GM23338 (cell line): Measurements from ENCODE around the gene DST. TPM values are rescaled to one million over a fixed set of nuclear protein-coding genes. Genes with fewer than 3 reads are reported as not detected.

Source experiments
- ATAC-seq: fragments of 200-7000 bp; cut with Tn5 transposase; 3 replicates; pipeline ENCODE4 v1.9.1; 2020
- DNase-seq: peaks from one replicate; pipeline ENCODE4 v3.0.0-alpha.2; 2015; ENCODE audit warnings: low spot score
- H2AFZ ChIP-seq: fragments of 200-600 bp; sonication (generic); 2 replicates; pipeline ENCODE4 v1.8.0; 2016; ENCODE audit warnings: antibody characterized with exemption, mild to moderate bottlenecking, moderate library complexity
- H3F3A ChIP-seq: fragments of 200-600 bp; sonication (generic); replicated peaks from 2 replicates; pipeline ENCODE4 v1.8.0; 2017; ENCODE audit warnings: antibody characterized with exemption, mixed run types, low read depth
- H3K27ac ChIP-seq: fragments of 200-600 bp; sonication (generic); 2 replicates; pipeline ENCODE4 v1.6.1; 2016; ENCODE audit warnings: low read depth
- H3K27me3 ChIP-seq: fragments of 200-600 bp; sonication (generic); 2 replicates; pipeline ENCODE4 v1.8.0; 2016; ENCODE audit warnings: mild to moderate bottlenecking, mixed run types, moderate library complexity; ENCODE audit not compliant: insufficient read depth
- H3K36me3 ChIP-seq: fragments of 200-600 bp; sonication (generic); 2 replicates; pipeline ENCODE4 v1.8.0; 2016; ENCODE audit warnings: mild to moderate bottlenecking; ENCODE audit not compliant: insufficient read depth
- H3K4me1 ChIP-seq: fragments of 200-600 bp; sonication (generic); 2 replicates; pipeline ENCODE4 v1.8.0; 2016; ENCODE audit warnings: mild to moderate bottlenecking, moderate library complexity; ENCODE audit not compliant: insufficient read depth
- H3K4me2 ChIP-seq: fragments of 200-600 bp; sonication (generic); 2 replicates; pipeline ENCODE4 v1.7.1; 2017; ENCODE audit warnings: mixed run types
- H3K4me3 ChIP-seq: fragments of 200-600 bp; sonication (generic); 2 replicates; pipeline ENCODE4 v1.6.1; 2016; ENCODE audit warnings: mixed run types
- H3K79me2 ChIP-seq: fragments of 200-600 bp; sonication (generic); replicated peaks from 2 replicates; pipeline ENCODE4 v1.8.0; 2017; ENCODE audit warnings: mild to moderate bottlenecking; ENCODE audit not compliant: insufficient read depth
- H3K9me2 ChIP-seq: fragments of 200-600 bp; sonication (generic); 2 replicates; pipeline ENCODE4 v1.8.0; 2017; ENCODE audit not compliant: insufficient read depth
- H4K20me1 ChIP-seq: fragments of 200-600 bp; sonication (generic); replicated peaks from 2 replicates; pipeline ENCODE4 v1.8.0; 2017; ENCODE audit warnings: mild to moderate bottlenecking; ENCODE audit not compliant: insufficient read depth
- H3K27ac Mint-ChIP-seq: 2 replicates; pipeline ENCODE4 v1.8.0; 2020; ENCODE audit warnings: inconsistent platforms, mild to moderate bottlenecking, moderate library complexity, mixed read lengths
- H3K27me3 Mint-ChIP-seq: 3 replicates; pipeline ENCODE4 v1.8.0; 2022; ENCODE audit warnings: low read depth, mild to moderate bottlenecking, moderate library complexity, mixed read lengths, inconsistent platforms; ENCODE audit not compliant: insufficient read depth, poor library complexity
- H3K36me3 Mint-ChIP-seq: 3 replicates; pipeline ENCODE4 v1.8.0; 2021; ENCODE audit warnings: low read depth, mild to moderate bottlenecking, inconsistent platforms, moderate library complexity, mixed read lengths
- H3K4me1 Mint-ChIP-seq: 3 replicates; pipeline ENCODE4 v1.8.0; 2020; ENCODE audit warnings: mild to moderate bottlenecking, inconsistent platforms, mixed read lengths
- H3K4me3 Mint-ChIP-seq: 3 replicates; pipeline ENCODE4 v1.8.0; 2021; ENCODE audit warnings: moderate library complexity, mild to moderate bottlenecking, inconsistent platforms, mixed read lengths
- H3K9me3 Mint-ChIP-seq: 3 replicates; pipeline ENCODE4 v1.8.0; 2020; ENCODE audit warnings: moderate library complexity, mild to moderate bottlenecking, inconsistent platforms, mixed read lengths
- CREB1 ChIP-seq: fragments of 250-450 bp; sonication (Bioruptor Pico); IDR thresholded peaks from 2 replicates; pipeline ENCODE4 v1.5.0; 2020; ENCODE audit warnings: low read depth, mild to moderate bottlenecking, moderate library complexity
- ETS1 ChIP-seq: IDR thresholded peaks from 2 replicates; pipeline ENCODE4 v1.6.1; 2016; ENCODE audit warnings: antibody characterized with exemption
- EZH2 ChIP-seq: fragments of 200-600 bp; sonication (generic); IDR thresholded peaks from one replicate; pipeline ENCODE4 v1.8.0; 2017; ENCODE audit warnings: antibody characterized with exemption, mild to moderate bottlenecking, low read depth; ENCODE audit not compliant: unreplicated experiment
- EZH2phosphoT487 ChIP-seq: fragments of 200-600 bp; sonication (generic); IDR thresholded peaks from one replicate; pipeline ENCODE4 v1.8.1; 2018; ENCODE audit warnings: antibody characterized with exemption; ENCODE audit not compliant: unreplicated experiment
- JUNB ChIP-seq: IDR thresholded peaks from one replicate; pipeline ENCODE4 v1.6.1; 2016; ENCODE audit warnings: antibody characterized with exemption; ENCODE audit not compliant: unreplicated experiment
- NANOG ChIP-seq: IDR thresholded peaks from 2 replicates; pipeline ENCODE4 v1.6.1; 2016; ENCODE audit warnings: antibody characterized with exemption, borderline replicate concordance
- POLR2AphosphoS5 ChIP-seq: IDR thresholded peaks from 2 replicates; pipeline ENCODE4 v1.6.1; 2016; ENCODE audit warnings: antibody characterized with exemption, low read depth
- REST ChIP-seq: IDR thresholded peaks from one replicate; pipeline ENCODE4 v1.6.1; 2018; ENCODE audit warnings: antibody characterized with exemption; ENCODE audit not compliant: unreplicated experiment
- STAT1 ChIP-seq: IDR thresholded peaks from one replicate; pipeline ENCODE4 v1.6.1; 2016; ENCODE audit warnings: antibody characterized with exemption; ENCODE audit not compliant: unreplicated experiment
- ZNF114 ChIP-seq: fragments of 250-450 bp; sonication (Bioruptor Pico); IDR thresholded peaks from 2 replicates; pipeline ENCODE4 v1.5.0; 2020; ENCODE audit warnings: mild to moderate bottlenecking, moderate library complexity
- ZNF462 ChIP-seq: fragments of 250-450 bp; sonication (Bioruptor Pico); IDR thresholded peaks from 2 replicates; pipeline ENCODE4 v1.5.0; 2020; ENCODE audit warnings: mild to moderate bottlenecking, moderate library complexity
- polyA plus RNA-seq: library from polyadenylated mRNA; unstranded; fragments of >200 nt; fragmentation: Nextera tagmentation; extraction: Ambion mirVana; gene quantifications from 2 replicates; pipeline ENCODE4 v1.2.1, GENCODE V29; 2016
- total RNA-seq: library from RNA; depleted of rRNA; stranded (reverse); fragments of >200 nt; shearing (Covaris generic); gene quantifications from 2 replicates; pipeline ENCODE4 v1.2.3, GENCODE V29; 2014

The DST gene
- total and polyA plus RNA-seq, 2 experiments from 2014 or later: 88.7 to 188 TPM

GRCh38 chr6:56509031-56509430 lies 133.7 kb downstream of the DST start (continued):
- TF ChIP-seq REST: no peak
- TF ChIP-seq ZNF114 (CRISPR knock-in tag): no peak
- TF ChIP-seq POLR2AphosphoS5: no peak
- no peak for TF ChIP-seq CREB1
- TF ChIP-seq EZH2: no peak
- no peak for TF ChIP-seq STAT1

- Histone ChIP-seq H3K79me2 (no peaks in the 10 kb centered on the region), H2AFZ (no peak overlapping the region), H3K36me3 (peaks cover 9% of the 10 kb centered on the region), H3K4me2 (no peak overlapping the region), H4K20me1 (no peaks in the 10 kb centered on the region; the same call in 1 of the 2 replicates), H3K4me3 (no peak overlapping the region), H3F3A (no peaks in the 10 kb centered on the region), H3K4me1 (no peaks in the 10 kb centered on the region), H3K9me2 (no peaks in the 10 kb centered on the region), H3K27ac (0 out of 2 replicates have a peak overlapping the region, but pooled peaks have one; percentile 33), H3K27me3 (no peaks in the 10 kb centered on the region)
- no peak for ATAC-seq
- DNase-seq: no peak
- H3K4me1 Mint-ChIP-seq: no peaks in the 10 kb centered on the region
- no peak overlapping the region for H3K27ac Mint-ChIP-seq
- no peaks in the 10 kb centered on the region for H3K9me3 Mint-ChIP-seq
- no peak overlapping the region for H3K4me3 Mint-ChIP-seq
- peaks cover 19% of the 10 kb centered on the region for H3K36me3 Mint-ChIP-seq
- no peaks in the 10 kb centered on the region for H3K27me3 Mint-ChIP-seq
- TF ChIP-seq POLR2AphosphoS5 (no peak), NANOG (no peak), CREB1 (no peak), ZNF114 (CRISPR knock-in tag) (no peak), ETS1 (no peak), EZH2 (no peak), ZNF462 (CRISPR knock-in tag) (no peak), EZH2phosphoT487 (no peak), JUNB (no peak), REST (no peak)
Measured at GRCh38 chr6:56507517-56507916, 135.2 kb downstream of the DST start.
